Fibroblast of skin of left quadriceps (primary cell): ENCODE data around the gene USP15.
"Not testable (repeated sequence)": the region's sequence is repeated elsewhere in the genome, so short reads cannot be mapped to it uniquely, and the experiment has no call there.

ENCODE experiments used
- DNase-seq, 2 experiments: peaks; one replicate each; pipeline ENCODE4 v3.0.0-alpha.2; 2013; ENCODE audit warnings: low read depth in 2 of 2

USP15 gene

GRCh38 chr12:62323386-62323785 is 63.2 kb downstream of the USP15 start:
- no peak for DNase-seq

GRCh38 chr12:62328296-62328921 is 68.2 kb downstream of the USP15 start:
- DNase-seq, result no peak

DNA sequence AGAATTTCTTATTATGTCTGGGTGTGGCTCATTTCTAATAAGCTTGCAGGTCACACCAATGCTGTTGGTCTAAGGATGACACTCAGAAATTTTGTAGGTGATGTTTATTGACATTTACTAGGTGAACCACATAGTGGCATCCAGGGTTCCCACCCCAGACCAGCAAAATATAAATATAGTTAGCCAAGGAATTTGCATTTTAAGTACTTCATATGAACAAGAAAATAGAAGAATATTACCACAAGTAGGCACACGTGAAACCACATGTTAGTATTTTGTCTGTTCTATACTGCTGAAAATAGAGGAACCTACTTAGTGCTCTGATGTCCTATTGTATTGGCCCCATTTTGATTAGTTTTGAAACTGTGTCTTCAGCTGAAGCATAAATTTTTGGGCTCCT is 71.1 kb downstream of the USP15 start:
- no peak for DNase-seq

- no peak for DNase-seq
Measured at GRCh38 chr12:62332598-62332997, 72.4 kb downstream of the USP15 start.

GRCh38 chr12:62335057-62335456 is 74.9 kb downstream of the USP15 start:
- DNase-seq, result no peak

- no peak for DNase-seq
Measured at GRCh38 chr12:62335796-62336195, 75.6 kb downstream of the USP15 start.

DNA sequence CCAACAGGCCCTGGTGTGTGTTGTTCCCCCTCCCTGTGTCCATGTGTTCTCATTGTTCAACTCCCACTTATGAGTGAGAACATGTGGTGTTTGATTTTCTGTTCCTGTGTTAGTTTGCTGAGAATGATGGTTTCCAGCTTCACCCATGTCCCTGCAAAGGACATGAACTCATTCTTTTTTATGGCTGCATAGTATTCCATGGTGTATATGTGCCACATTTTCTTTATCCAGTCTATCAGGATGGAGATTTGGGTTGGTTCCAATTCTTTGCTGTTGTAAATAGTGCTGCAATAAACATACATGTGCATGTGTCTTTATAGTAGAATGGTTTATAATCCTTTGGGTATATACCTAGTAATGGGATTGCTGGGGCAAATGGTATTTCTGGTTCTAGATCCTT is 77.4 kb downstream of the USP15 start:
- not testable (repeated sequence) for DNase-seq

DNA sequence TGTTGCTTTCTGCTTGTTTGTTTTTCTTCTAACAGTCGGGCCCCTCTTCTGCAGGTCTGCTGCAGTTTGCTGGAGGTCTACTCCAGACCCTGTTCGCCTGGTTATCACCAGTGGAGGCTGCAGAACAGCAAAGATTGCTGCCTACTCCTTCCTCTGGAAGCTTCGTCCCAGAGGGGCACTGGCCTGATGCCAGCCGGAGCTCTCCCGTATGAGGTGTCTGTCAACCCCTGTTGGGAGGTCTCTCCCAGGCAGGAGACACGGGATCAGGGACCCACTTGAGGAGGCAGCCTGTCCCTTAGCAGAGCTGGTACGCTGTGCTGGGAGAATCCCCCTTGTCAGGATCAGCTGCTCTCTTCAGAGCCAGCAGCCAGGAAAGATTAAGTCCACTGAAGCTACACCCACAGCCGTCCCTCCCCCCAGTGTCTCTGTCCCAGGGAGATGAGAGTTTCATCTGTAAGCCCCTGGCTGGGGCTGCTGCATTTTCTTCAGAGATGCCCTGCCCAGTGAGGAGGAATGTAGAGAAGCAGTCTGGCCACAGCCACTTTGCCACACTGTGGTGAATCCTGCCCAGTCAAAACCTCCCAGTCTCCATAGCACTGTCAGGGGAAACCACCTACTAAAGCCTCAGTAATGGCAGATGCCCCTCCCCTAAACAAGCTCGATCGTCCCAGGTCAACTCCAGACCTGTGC is 82.6 kb downstream of the USP15 start:
- DNase-seq, result not testable (repeated sequence)

GRCh38 chr12:62343304-62344120 is 83.3 kb downstream of the USP15 start:
- not testable (repeated sequence) for DNase-seq

DNA sequence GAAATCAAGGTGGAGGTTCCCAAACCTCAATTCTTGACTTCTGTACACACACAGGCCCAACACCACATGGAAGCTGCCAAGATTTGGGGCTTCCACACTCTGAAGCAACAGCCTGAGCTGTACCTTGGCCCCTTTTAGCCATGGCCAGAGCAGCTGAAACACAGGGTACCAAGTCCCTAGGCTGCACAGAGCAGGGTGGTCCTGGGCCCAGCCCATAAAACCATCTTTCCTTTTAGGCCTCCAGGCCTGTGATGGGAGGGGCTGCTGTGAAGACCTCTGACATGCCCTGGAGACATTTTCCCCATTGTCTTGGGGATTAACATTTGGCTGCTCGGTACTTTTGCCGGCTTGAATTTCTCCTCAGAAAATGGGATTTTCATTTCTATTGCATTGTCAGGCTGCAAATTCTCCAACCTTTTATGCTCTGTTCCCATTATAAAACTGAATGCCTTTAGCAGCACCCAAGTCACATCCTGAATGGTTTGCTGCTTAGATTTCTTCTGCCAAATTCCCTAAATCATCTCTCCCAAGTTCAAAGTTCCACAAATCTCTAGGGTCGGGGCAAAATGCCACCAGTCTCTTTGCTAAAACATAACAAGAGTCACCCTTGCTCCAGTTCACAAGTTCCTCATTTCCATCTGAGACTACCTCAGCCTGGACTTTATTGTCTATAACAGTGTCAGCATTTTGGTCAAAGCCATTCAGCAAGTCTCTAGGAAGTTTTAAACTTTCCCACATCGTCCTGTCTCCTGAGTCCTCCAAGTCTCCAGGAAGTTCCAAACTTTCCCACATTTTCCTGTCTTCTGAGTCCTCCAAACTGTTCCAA is 84.7 kb downstream of the USP15 start:
- DNase-seq, result not testable (repeated sequence)

DNA sequence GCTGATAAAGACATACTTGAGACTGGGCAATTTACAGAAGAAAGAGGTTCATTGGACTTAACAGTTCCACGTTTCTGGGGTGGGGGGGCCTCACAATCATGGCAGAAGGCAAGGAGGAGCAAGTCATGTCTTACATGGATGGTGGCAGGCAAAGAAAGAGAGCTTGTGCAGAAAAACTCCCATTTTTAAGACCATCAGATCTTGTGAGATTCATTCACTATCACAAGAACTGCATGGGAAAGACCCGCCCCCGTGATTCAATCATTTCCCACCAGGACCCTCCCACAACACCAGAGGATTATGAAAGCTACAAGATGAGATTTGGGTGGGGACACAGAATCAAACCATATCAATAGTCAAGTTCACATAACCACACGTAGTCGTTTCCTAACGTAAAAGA is 85.5 kb downstream of the USP15 start:
- no peak for DNase-seq

- DNase-seq, result no peak
Measured at GRCh38 chr12:62346817-62347216, 86.6 kb downstream of the USP15 start.

- peak in 1 of 2 experiments; percentile 10 for DNase-seq
Measured at GRCh38 chr12:62347922-62348650, 87.9 kb downstream of the USP15 start.

- no peak for DNase-seq
Measured at GRCh38 chr12:62350554-62350953, 90.3 kb downstream of the USP15 start.

GRCh38 chr12:62351326-62351725 is 91.1 kb downstream of the USP15 start:
- DNase-seq, result no peak

DNA sequence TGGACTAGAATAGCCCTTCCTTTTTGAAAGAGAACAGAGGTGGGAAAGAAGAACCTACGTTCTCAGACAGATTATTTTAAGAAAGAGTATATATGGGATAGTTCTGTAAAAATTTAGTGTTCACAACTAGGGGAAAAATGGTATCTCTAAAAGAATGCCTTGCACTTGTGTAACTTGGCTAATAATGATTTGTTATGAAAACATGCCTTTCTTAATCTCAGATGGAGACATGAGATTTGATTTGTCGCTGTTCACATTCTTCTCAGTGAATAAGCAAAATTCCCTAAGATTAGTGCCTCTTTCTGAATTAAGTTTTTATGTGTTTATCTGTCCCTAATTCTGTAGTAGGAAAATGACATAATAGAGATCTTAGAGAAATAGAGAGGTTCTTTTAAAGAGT is 100.8 kb downstream of the USP15 start:
- DNase-seq, result no peak

- DNase-seq, result no peak
Measured at GRCh38 chr12:62363506-62363905, 103.3 kb downstream of the USP15 start.

DNA sequence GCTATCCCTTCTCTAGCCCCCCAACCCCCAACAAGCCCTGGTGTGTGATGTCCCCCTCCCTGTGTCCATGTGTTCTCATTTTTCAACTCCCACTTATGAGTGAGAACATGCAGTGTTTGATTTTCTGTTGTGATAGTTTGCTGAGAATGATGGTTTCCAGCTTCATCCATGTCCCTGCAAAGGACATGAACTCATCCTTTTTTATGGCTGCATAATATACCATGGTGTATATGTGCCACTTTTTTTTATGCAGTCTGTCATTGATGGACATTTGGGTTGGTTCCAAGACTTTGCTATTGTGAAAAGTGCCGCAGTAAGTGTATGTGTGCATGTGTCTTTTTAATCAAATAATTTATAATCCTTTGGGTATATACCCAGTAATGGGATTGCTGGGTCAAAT is 104.5 kb downstream of the USP15 start:
- not testable (repeated sequence) for DNase-seq

GRCh38 chr12:62365846-62366245 is 105.6 kb downstream of the USP15 start:
- not testable (repeated sequence) for DNase-seq

DNA sequence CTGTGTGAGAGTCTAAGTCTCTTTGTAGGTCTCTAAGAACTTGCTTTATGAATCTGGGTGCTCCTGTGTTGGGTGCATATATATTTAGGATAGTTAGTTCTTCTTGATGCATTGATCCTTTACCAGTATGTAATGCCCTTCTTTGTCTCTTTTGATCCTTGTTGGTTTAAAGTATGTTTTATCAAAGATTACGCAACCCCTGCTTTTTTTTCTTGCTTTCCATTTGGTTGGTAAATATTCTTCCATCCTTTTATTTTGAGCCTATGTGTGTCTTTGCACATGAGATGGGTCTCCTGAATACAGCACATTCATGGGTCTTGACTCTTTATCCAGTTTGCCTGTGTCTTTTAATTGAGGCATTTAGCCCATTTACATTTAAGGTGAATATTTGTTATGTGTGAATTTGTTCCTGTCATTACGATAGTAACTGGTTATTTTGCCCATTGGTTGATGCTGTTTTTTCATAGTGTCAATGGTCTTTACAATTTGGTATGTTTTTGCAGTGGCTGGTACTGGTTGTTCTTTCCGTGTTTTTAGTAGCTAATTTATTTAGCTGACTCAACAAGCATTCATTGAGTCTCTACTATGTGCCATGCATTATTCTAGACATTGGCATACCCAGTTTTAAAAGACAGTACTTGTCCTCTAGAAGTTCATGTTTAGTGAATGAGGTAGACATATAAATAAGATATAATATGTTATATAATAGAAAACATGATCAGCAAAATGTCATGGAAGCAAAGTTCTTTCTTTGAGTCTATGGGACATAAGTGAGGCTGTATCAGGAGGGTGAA is 108.4 kb downstream of the USP15 start:
- not testable (repeated sequence) for DNase-seq
